Adrenal gland (tissue), 5 donors: ENCODE data around the gene BNC1.

Experiments used
- CTCF ChIP-seq, 6 experiments: fragments of 450-650 bp in 4 of 6; fragments of 200-600 bp in 2 of 6; sonication (generic) in 1 of 6; IDR thresholded peaks; 1 replicate in 5 of 6; 2 replicates in 1 of 6; pipeline versions ENCODE4 v1.5.1 to v1.8.0; 2016 to 2021; ENCODE audit warnings: antibody characterized with exemption in 6 of 6, mild to moderate bottlenecking in 2 of 6, moderate library complexity in 1 of 6
- POLR2A ChIP-seq, 2 donors: fragments of 450-650 bp; IDR thresholded peaks; one replicate each; pipeline ENCODE4 v1.6.1; 2017; ENCODE audit warnings: antibody characterized with exemption in 2 of 2, mild to moderate bottlenecking in 2 of 2, moderate library complexity in 1 of 2
- donor health status: DM: no; HTN: no; CAD: no.

- TF ChIP-seq CTCF (IDR thresholded peaks at IDR 0.05) (no peak), POLR2A (IDR thresholded peaks at IDR 0.05) (no peak)
Measured at GRCh38 chr15:83299462-83299861, 15.0 kb upstream of the BNC1 start.
